ENCODE results near the gene TNFAIP3.
"Not testable (repeated sequence)": the region's sequence is repeated elsewhere in the genome, so short reads cannot be mapped to it uniquely, and the experiment has no call there.

The TNFAIP3 gene

GRCh38 chr6:137827977-137828810 lies 38.9 kb upstream of the TNFAIP3 start:
- Histone ChIP-seq H3K27ac (ENCODE audit: low read depth in 2 of 2, low read length in 2 of 2) (no peak overlapping the region), H3K9me3 (ENCODE audit: control insufficient read depth in 2 of 2, low read length in 2 of 2) (no peaks in the 10 kb centered on the region), H3K36me3 (ENCODE audit: control insufficient read depth in 2 of 2, insufficient read depth in 2 of 2, low read length in 2 of 2) (no peaks in the 10 kb centered on the region), H3K4me3 (ENCODE audit: low read length in 2 of 2) (no peak overlapping the region), H3K9ac (ENCODE audit: low read depth in 1 of 2, low read length in 2 of 2) (no peak overlapping the region), H3K4me1 (ENCODE audit: control insufficient read depth in 2 of 2, insufficient read depth in 2 of 2, low read length in 2 of 2) (peaks cover 0 to 2% of the 10 kb centered on the region in 2 donors), H3K27me3 (ENCODE audit: control insufficient read depth in 2 of 2, insufficient read depth in 2 of 2, low read length in 2 of 2) (no peaks in the 10 kb centered on the region)

- Histone ChIP-seq H3K4me3 (ENCODE audit: low read length in 2 of 2) (no peak overlapping the region), H3K9me3 (ENCODE audit: control insufficient read depth in 2 of 2, low read length in 2 of 2) (no peaks in the 10 kb centered on the region), H3K27me3 (ENCODE audit: control insufficient read depth in 2 of 2, insufficient read depth in 2 of 2, low read length in 2 of 2) (no peaks in the 10 kb centered on the region), H3K4me1 (ENCODE audit: control insufficient read depth in 2 of 2, insufficient read depth in 2 of 2, low read length in 2 of 2) (no peaks in the 10 kb centered on the region), H3K9ac (ENCODE audit: low read depth in 1 of 2, low read length in 2 of 2) (no peak overlapping the region), H3K27ac (ENCODE audit: low read depth in 2 of 2, low read length in 2 of 2) (no peak overlapping the region), H3K36me3 (ENCODE audit: control insufficient read depth in 2 of 2, insufficient read depth in 2 of 2, low read length in 2 of 2) (no peaks in the 10 kb centered on the region)
These were observed 37.4 kb upstream of the TNFAIP3 start for GRCh38 chr6:137829641-137830083.

- no peak overlapping the region for H3K27ac ChIP-seq (ENCODE audit: low read depth in 2 of 2, low read length in 2 of 2)
- H3K9ac ChIP-seq (ENCODE audit: low read depth in 1 of 2, low read length in 2 of 2), result no peak overlapping the region
- H3K4me1 ChIP-seq (ENCODE audit: control insufficient read depth in 2 of 2, insufficient read depth in 2 of 2, low read length in 2 of 2), result no peaks in the 10 kb centered on the region
- no peaks in the 10 kb centered on the region for H3K27me3 ChIP-seq (ENCODE audit: control insufficient read depth in 2 of 2, insufficient read depth in 2 of 2, low read length in 2 of 2)
- no peaks in the 10 kb centered on the region for H3K9me3 ChIP-seq (ENCODE audit: control insufficient read depth in 2 of 2, low read length in 2 of 2)
- H3K4me3 ChIP-seq (ENCODE audit: low read length in 2 of 2), result no peak overlapping the region
- H3K36me3 ChIP-seq (ENCODE audit: control insufficient read depth in 2 of 2, insufficient read depth in 2 of 2, low read length in 2 of 2), result no peaks in the 10 kb centered on the region
These were observed 36.5 kb upstream of the TNFAIP3 start for GRCh38 chr6:137830511-137830911.

- H3K27ac ChIP-seq (ENCODE audit: low read depth in 2 of 2, low read length in 2 of 2), result no peak overlapping the region
- H3K27me3 ChIP-seq (ENCODE audit: control insufficient read depth in 2 of 2, insufficient read depth in 2 of 2, low read length in 2 of 2), result no peaks in the 10 kb centered on the region
- H3K9me3 ChIP-seq (ENCODE audit: control insufficient read depth in 2 of 2, low read length in 2 of 2), result no peaks in the 10 kb centered on the region
- no peak overlapping the region for H3K4me3 ChIP-seq (ENCODE audit: low read length in 2 of 2)
- H3K9ac ChIP-seq (ENCODE audit: low read depth in 1 of 2, low read length in 2 of 2), result no peak overlapping the region
- no peaks in the 10 kb centered on the region for H3K4me1 ChIP-seq (ENCODE audit: control insufficient read depth in 2 of 2, insufficient read depth in 2 of 2, low read length in 2 of 2)
- no peaks in the 10 kb centered on the region for H3K36me3 ChIP-seq (ENCODE audit: control insufficient read depth in 2 of 2, insufficient read depth in 2 of 2, low read length in 2 of 2)
These were observed 34.9 kb upstream of the TNFAIP3 start for GRCh38 chr6:137832110-137832509.

- H3K4me3 ChIP-seq (ENCODE audit: low read length in 2 of 2), result no peak overlapping the region
- no peak overlapping the region for H3K27ac ChIP-seq (ENCODE audit: low read depth in 2 of 2, low read length in 2 of 2)
- H3K27me3 ChIP-seq (ENCODE audit: control insufficient read depth in 2 of 2, insufficient read depth in 2 of 2, low read length in 2 of 2), result no peaks in the 10 kb centered on the region
- H3K9me3 ChIP-seq (ENCODE audit: control insufficient read depth in 2 of 2, low read length in 2 of 2), result no peaks in the 10 kb centered on the region
- H3K9ac ChIP-seq (ENCODE audit: low read depth in 1 of 2, low read length in 2 of 2), result no peak overlapping the region
- no peaks in the 10 kb centered on the region for H3K4me1 ChIP-seq (ENCODE audit: control insufficient read depth in 2 of 2, insufficient read depth in 2 of 2, low read length in 2 of 2)
- no peaks in the 10 kb centered on the region for H3K36me3 ChIP-seq (ENCODE audit: control insufficient read depth in 2 of 2, insufficient read depth in 2 of 2, low read length in 2 of 2)
These were observed 32.6 kb upstream of the TNFAIP3 start for GRCh38 chr6:137834508-137834907.

GRCh38 chr6:137836788-137837187 lies 30.3 kb upstream of the TNFAIP3 start:
- H3K4me1 ChIP-seq (ENCODE audit: control insufficient read depth in 2 of 2, insufficient read depth in 2 of 2, low read length in 2 of 2), result no peaks in the 10 kb centered on the region
- H3K36me3 ChIP-seq (ENCODE audit: control insufficient read depth in 2 of 2, insufficient read depth in 2 of 2, low read length in 2 of 2), result no peaks in the 10 kb centered on the region
- H3K9me3 ChIP-seq (ENCODE audit: control insufficient read depth in 2 of 2, low read length in 2 of 2), result no peaks in the 10 kb centered on the region
- H3K4me3 ChIP-seq (ENCODE audit: low read length in 2 of 2), result no peak overlapping the region
- no peak overlapping the region for H3K9ac ChIP-seq (ENCODE audit: low read depth in 1 of 2, low read length in 2 of 2)
- no peaks in the 10 kb centered on the region for H3K27me3 ChIP-seq (ENCODE audit: control insufficient read depth in 2 of 2, insufficient read depth in 2 of 2, low read length in 2 of 2)
- H3K27ac ChIP-seq (ENCODE audit: low read depth in 2 of 2, low read length in 2 of 2), result no peak overlapping the region

GRCh38 chr6:137838090-137838489 lies 29.0 kb upstream of the TNFAIP3 start:
- H3K36me3 ChIP-seq (ENCODE audit: control insufficient read depth in 2 of 2, insufficient read depth in 2 of 2, low read length in 2 of 2); H3K9ac ChIP-seq (ENCODE audit: low read depth in 1 of 2, low read length in 2 of 2); H3K27ac ChIP-seq (ENCODE audit: low read depth in 2 of 2, low read length in 2 of 2); H3K4me1 ChIP-seq (ENCODE audit: control insufficient read depth in 2 of 2, insufficient read depth in 2 of 2, low read length in 2 of 2); H3K27me3 ChIP-seq (ENCODE audit: control insufficient read depth in 2 of 2, insufficient read depth in 2 of 2, low read length in 2 of 2); H3K9me3 ChIP-seq (ENCODE audit: control insufficient read depth in 2 of 2, low read length in 2 of 2); H3K4me3 ChIP-seq (ENCODE audit: low read length in 2 of 2): not testable (repeated sequence)

- not testable (repeated sequence) for H3K4me1 ChIP-seq (ENCODE audit: control insufficient read depth in 2 of 2, insufficient read depth in 2 of 2, low read length in 2 of 2); H3K27ac ChIP-seq (ENCODE audit: low read depth in 2 of 2, low read length in 2 of 2); H3K9me3 ChIP-seq (ENCODE audit: control insufficient read depth in 2 of 2, low read length in 2 of 2); H3K36me3 ChIP-seq (ENCODE audit: control insufficient read depth in 2 of 2, insufficient read depth in 2 of 2, low read length in 2 of 2); H3K9ac ChIP-seq (ENCODE audit: low read depth in 1 of 2, low read length in 2 of 2); H3K4me3 ChIP-seq (ENCODE audit: low read length in 2 of 2); H3K27me3 ChIP-seq (ENCODE audit: control insufficient read depth in 2 of 2, insufficient read depth in 2 of 2, low read length in 2 of 2)
These were observed 28.5 kb upstream of the TNFAIP3 start for GRCh38 chr6:137838597-137838996.

- Histone ChIP-seq H3K27ac (ENCODE audit: low read depth in 2 of 2, low read length in 2 of 2) (no peak overlapping the region), H3K4me3 (ENCODE audit: low read length in 2 of 2) (no peak overlapping the region), H3K36me3 (ENCODE audit: control insufficient read depth in 2 of 2, insufficient read depth in 2 of 2, low read length in 2 of 2) (no peaks in the 10 kb centered on the region), H3K9me3 (ENCODE audit: control insufficient read depth in 2 of 2, low read length in 2 of 2) (no peaks in the 10 kb centered on the region), H3K4me1 (ENCODE audit: control insufficient read depth in 2 of 2, insufficient read depth in 2 of 2, low read length in 2 of 2) (no peaks in the 10 kb centered on the region), H3K9ac (ENCODE audit: low read depth in 1 of 2, low read length in 2 of 2) (no peak overlapping the region), H3K27me3 (ENCODE audit: control insufficient read depth in 2 of 2, insufficient read depth in 2 of 2, low read length in 2 of 2) (no peaks in the 10 kb centered on the region)
These were observed 28.0 kb upstream of the TNFAIP3 start for GRCh38 chr6:137839076-137839475.

- Histone ChIP-seq H3K27ac (ENCODE audit: low read depth in 2 of 2, low read length in 2 of 2) (no peak overlapping the region), H3K9ac (ENCODE audit: low read depth in 1 of 2, low read length in 2 of 2) (no peak overlapping the region), H3K4me1 (ENCODE audit: control insufficient read depth in 2 of 2, insufficient read depth in 2 of 2, low read length in 2 of 2) (no peaks in the 10 kb centered on the region), H3K4me3 (ENCODE audit: low read length in 2 of 2) (no peak overlapping the region), H3K36me3 (ENCODE audit: control insufficient read depth in 2 of 2, insufficient read depth in 2 of 2, low read length in 2 of 2) (no peaks in the 10 kb centered on the region), H3K27me3 (ENCODE audit: control insufficient read depth in 2 of 2, insufficient read depth in 2 of 2, low read length in 2 of 2) (no peaks in the 10 kb centered on the region), H3K9me3 (ENCODE audit: control insufficient read depth in 2 of 2, low read length in 2 of 2) (no peaks in the 10 kb centered on the region)
These were observed 26.8 kb upstream of the TNFAIP3 start for GRCh38 chr6:137840252-137840651.
